CD14-positive monocyte (primary cell): Measurements from ENCODE around the gene FRMPD2. TPM values are rescaled to one million over a fixed set of nuclear protein-coding genes. Genes with fewer than 3 reads are reported as not detected.
A peak's percentile ranks its signal among the peaks of the same experiment; 100 is the strongest.

Experiments used
- DNase-seq, 3 donors: peaks; one replicate each; pipeline ENCODE4 v3.0.0-alpha.2; 2011 to 2022
- H2AFZ ChIP-seq: 2 replicates; pipeline ENCODE4 v1.6.0; 2012; ENCODE audit warnings: mild to moderate bottlenecking, low read depth, low read length, inconsistent platforms; ENCODE audit not compliant: insufficient read depth, poor library complexity, severe bottlenecking
- H3K27ac ChIP-seq, 2 donors: 1 replicate in 1 of 2; 2 replicates in 1 of 2; pipeline ENCODE4 v1.5.1; 2012 to 2013; ENCODE audit warnings: low read length in 2 of 2, control low read depth in 1 of 2, inconsistent platforms in 1 of 2, low read depth in 1 of 2, mild to moderate bottlenecking in 1 of 2
- H3K27me3 ChIP-seq, 2 donors: one replicate each; pipeline versions ENCODE4 v1.6.0 to v1.6.1; 2011 to 2013; ENCODE audit warnings: low read length in 2 of 2; ENCODE audit not compliant: control insufficient read depth in 2 of 2, insufficient read depth in 2 of 2
- H3K36me3 ChIP-seq, 2 donors: replicated peaks in 1 of 2; 1 replicate in 1 of 2; 2 replicates in 1 of 2; pipeline versions ENCODE4 v1.5.1 to v1.6.1; 2012 to 2013; ENCODE audit warnings: low read length in 2 of 2, control low read depth in 1 of 2, inconsistent platforms in 1 of 2, mild to moderate bottlenecking in 1 of 2; ENCODE audit not compliant: insufficient read depth in 2 of 2, control insufficient read depth in 1 of 2
- H3K4me1 ChIP-seq, 2 donors: 1 replicate in 1 of 2; 2 replicates in 1 of 2; pipeline versions ENCODE4 v1.5.1 to v1.6.1; 2012 to 2013; ENCODE audit warnings: low read length in 2 of 2, control low read depth in 1 of 2, inconsistent platforms in 1 of 2, mild to moderate bottlenecking in 1 of 2, moderate library complexity in 1 of 2; ENCODE audit not compliant: insufficient read depth in 2 of 2, control insufficient read depth in 1 of 2
- H3K4me2 ChIP-seq: replicated peaks from 2 replicates; pipeline ENCODE3; 2012; ENCODE audit warnings: low read length, moderate library complexity, mild to moderate bottlenecking; ENCODE audit not compliant: poor library complexity, severe bottlenecking; ENCODE audit errors: extremely low read depth
- H3K4me3 ChIP-seq, 3 experiments: fragments of 200-600 bp in 1 of 3; sonication (generic) in 1 of 3; replicated peaks in 1 of 3; 1 replicate in 2 of 3; 2 replicates in 1 of 3; pipeline ENCODE4 v1.5.1; 2011 to 2013; ENCODE audit warnings: low read length in 3 of 3, mild to moderate bottlenecking in 3 of 3, control low read depth in 2 of 3, low read depth in 2 of 3, inconsistent platforms in 1 of 3, moderate library complexity in 1 of 3
- H3K79me2 ChIP-seq: 2 replicates; pipeline ENCODE4 v1.6.0; 2012; ENCODE audit warnings: mild to moderate bottlenecking, control low read depth, inconsistent platforms, low read length, moderate library complexity; ENCODE audit not compliant: insufficient read depth
- H3K9ac ChIP-seq: 2 replicates; pipeline ENCODE4 v1.6.0; 2017; ENCODE audit warnings: low read length, mild to moderate bottlenecking; ENCODE audit not compliant: insufficient read depth, poor library complexity, severe bottlenecking
- H3K9me3 ChIP-seq, 2 donors: replicated peaks in 1 of 2; 1 replicate in 1 of 2; 2 replicates in 1 of 2; pipeline versions ENCODE4 v1.5.1 to v1.6.1; 2012 to 2013; ENCODE audit warnings: low read length in 2 of 2, control low read depth in 1 of 2; ENCODE audit not compliant: control insufficient read depth in 1 of 2, insufficient read depth in 1 of 2
- H4K20me1 ChIP-seq: 2 replicates; pipeline ENCODE4 v1.6.0; 2012; ENCODE audit warnings: mild to moderate bottlenecking, low read length, control low read depth, moderate library complexity; ENCODE audit not compliant: insufficient read depth
- H3K27ac Mint-ChIP-seq, 7 donors: one replicate each; pipeline ENCODE4 v1.8.0; 2020; ENCODE audit warnings: mild to moderate bottlenecking in 7 of 7, mixed read lengths in 7 of 7, moderate library complexity in 6 of 7, inconsistent platforms in 2 of 7
- H3K27me3 Mint-ChIP-seq, 3 donors: one replicate each; pipeline ENCODE4 v1.8.0; 2021 to 2022; ENCODE audit warnings: low read depth in 3 of 3, mild to moderate bottlenecking in 3 of 3, mixed read lengths in 3 of 3, moderate library complexity in 3 of 3, inconsistent platforms in 1 of 3
- H3K36me3 Mint-ChIP-seq, 2 donors: one replicate each; pipeline ENCODE4 v1.8.0; 2020; ENCODE audit warnings: mixed read lengths in 2 of 2, inconsistent platforms in 1 of 2, mild to moderate bottlenecking in 1 of 2
- H3K4me1 Mint-ChIP-seq: one replicate; pipeline ENCODE4 v1.8.0; 2020; ENCODE audit warnings: mild to moderate bottlenecking, mixed read lengths
- H3K4me3 Mint-ChIP-seq, 2 donors: one replicate each; pipeline ENCODE4 v1.8.0; 2020; ENCODE audit warnings: mild to moderate bottlenecking in 2 of 2, mixed read lengths in 2 of 2, moderate library complexity in 1 of 2
- H3K9me3 Mint-ChIP-seq, 7 donors: one replicate each; pipeline ENCODE4 v1.8.0; 2020 to 2022; ENCODE audit warnings: mixed read lengths in 7 of 7, mild to moderate bottlenecking in 6 of 7, moderate library complexity in 6 of 7, inconsistent platforms in 2 of 7
- CTCF ChIP-seq: fragments of 200-600 bp; IDR thresholded peaks from one replicate; pipeline ENCODE4 v1.8.0; 2022; ENCODE audit warnings: antibody characterized with exemption, mild to moderate bottlenecking
- WGBS: methylation state at CpG from one replicate; pipeline ENCODE4 v1.1.5; 2013; ENCODE audit warnings: missing lambda C conversion rate; ENCODE audit not compliant: insufficient coverage; 5-methylcytosine and 5-hydroxymethylcytosine counted together
- intact Hi-C, 2 donors: fragments of 100-400 bp; cut with micrococcal nuclease; formaldehyde crosslinking; loops; one replicate each; pipeline versions ENCODE4 v1.15.0 to v1.15.1; 2023
- polyA plus RNA-seq, 3 donors: library from polyadenylated mRNA; depleted of rRNA in 1 of 3; unstranded in 2 of 3; stranded (reverse) in 1 of 3; fragments of 300-500 nt in 2 of 3; fragments of >200 nt in 1 of 3; fragmentation: Illumina TruSeq in 2 of 3; gene quantifications; 1 replicate in 2 of 3; 2 replicates in 1 of 3; pipeline ENCODE4 v1.2.3, GENCODE V29; 2012 to 2021

The FRMPD2 gene
- polyA plus RNA-seq, 3 donors = not detected

GRCh38 chr10:48289501-48290238 lies 15.2 kb upstream of the FRMPD2 start:
- peaks cover 0 to 1% of the 10 kb centered on the region in 2 donors for H3K9me3 ChIP-seq
- peaks cover 7% of the 10 kb centered on the region for H3K4me1 Mint-ChIP-seq
- no peaks in the 10 kb centered on the region for H4K20me1 ChIP-seq
- H3K27me3 ChIP-seq = no peaks in the 10 kb centered on the region
- H3K36me3 Mint-ChIP-seq = no peaks in the 10 kb centered on the region
- no peak overlapping the region for H3K9ac ChIP-seq
- H3K9me3 Mint-ChIP-seq = peaks cover 0 to 8% (median 2%) of the 10 kb centered on the region in 7 donors
- no peak overlapping the region for H3K4me3 ChIP-seq
- TF ChIP-seq CTCF = peak; percentile 85
- H3K36me3 ChIP-seq = no peaks in the 10 kb centered on the region
- no peaks in the 10 kb centered on the region for H3K79me2 ChIP-seq
- no peak overlapping the region for H3K27ac ChIP-seq
- WGBS = 38% methylated on average over 3 of the region's 9 CpGs
- no peak overlapping the region for H3K4me3 Mint-ChIP-seq
- peaks cover 0 to 5% of the 10 kb centered on the region in 2 donors for H3K4me1 ChIP-seq
- intact Hi-C loops = no loop called here
- peaks cover 0 to 3% (median 2%) of the 10 kb centered on the region in 3 donors for H3K27me3 Mint-ChIP-seq
- no peak overlapping the region for H2AFZ ChIP-seq
- no peak overlapping the region for H3K27ac Mint-ChIP-seq
- DNase-seq = peak; percentile 20 to 42 (median 36)
- no peak overlapping the region for H3K4me2 ChIP-seq

GRCh38 chr10:48288661-48289060 lies 14.2 kb upstream of the FRMPD2 start:
- no peak overlapping the region for H3K27ac Mint-ChIP-seq
- peaks cover 0 to 5% of the 10 kb centered on the region in 2 donors for H3K4me1 ChIP-seq

More at GRCh38 chr10:48288661-48289060, 14.2 kb upstream of the FRMPD2 start:
- Mint-ChIP-seq H3K4me1 (peaks cover 7% of the 10 kb centered on the region), H3K4me3 (no peak overlapping the region), H3K9me3 (peaks cover 7 to 15% (median 8%) of the 10 kb centered on the region in 7 donors), H3K27me3 (peaks cover 0 to 3% (median 2%) of the 10 kb centered on the region in 3 donors), H3K36me3 (no peaks in the 10 kb centered on the region)
- H4K20me1 ChIP-seq = no peaks in the 10 kb centered on the region
- WGBS = 91% methylated on average over 6 of the region's 7 CpGs
- intact Hi-C loops = no loop called here
- no peak overlapping the region for H3K4me3 ChIP-seq
- H3K4me2 ChIP-seq = no peak overlapping the region
- H3K36me3 ChIP-seq = no peaks in the 10 kb centered on the region
- no peak for TF ChIP-seq CTCF
- no peaks in the 10 kb centered on the region for H3K79me2 ChIP-seq
- no peaks in the 10 kb centered on the region for H3K27me3 ChIP-seq
- no peak overlapping the region for H3K9ac ChIP-seq
- DNase-seq = no peak
- H3K9me3 ChIP-seq = peaks cover 0 to 9% of the 10 kb centered on the region in 2 donors
- H2AFZ ChIP-seq = no peak overlapping the region
- H3K27ac ChIP-seq = no peak overlapping the region
